GM12874 (cell line): ENCODE data around the gene ENDOD1.
A peak's percentile ranks its signal among the peaks of the same experiment; 100 is the strongest.

ENCODE experiments used
- TF ChIP-seq, protein P1 (sequence below): IDR thresholded peaks from 2 replicates; pipeline ENCODE4 v1.5.1; 2011; ENCODE audit warnings: low read depth, mild to moderate bottlenecking, control low read depth, low read length, moderate library complexity; ENCODE audit not compliant: insufficient read depth

ENDOD1 gene

DNA sequence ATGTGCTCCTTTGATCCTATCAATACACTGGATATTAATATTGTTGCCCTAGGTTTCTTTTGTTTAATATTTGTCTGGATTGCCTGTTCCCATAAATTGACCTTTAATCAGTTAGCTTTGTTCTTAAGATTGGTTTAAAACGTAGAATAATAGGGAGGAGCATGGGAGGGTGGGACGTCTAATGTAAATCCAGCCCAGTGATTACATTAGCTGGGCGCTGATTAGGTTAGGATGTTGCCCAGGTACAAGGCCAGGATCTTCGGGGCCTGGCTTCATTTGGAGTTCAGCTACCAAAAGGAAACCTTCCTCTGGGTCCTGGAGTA lies 23.0 kb upstream of the ENDOD1 start, which contains the start of gene SRSF8:
TSS of gene SRSF8 (plus strand) at position 204 of the 323 bp plus-strand sequence. CDS start 308 bp downstream, outside the sequence.
- TF ChIP-seq, protein P1, sequence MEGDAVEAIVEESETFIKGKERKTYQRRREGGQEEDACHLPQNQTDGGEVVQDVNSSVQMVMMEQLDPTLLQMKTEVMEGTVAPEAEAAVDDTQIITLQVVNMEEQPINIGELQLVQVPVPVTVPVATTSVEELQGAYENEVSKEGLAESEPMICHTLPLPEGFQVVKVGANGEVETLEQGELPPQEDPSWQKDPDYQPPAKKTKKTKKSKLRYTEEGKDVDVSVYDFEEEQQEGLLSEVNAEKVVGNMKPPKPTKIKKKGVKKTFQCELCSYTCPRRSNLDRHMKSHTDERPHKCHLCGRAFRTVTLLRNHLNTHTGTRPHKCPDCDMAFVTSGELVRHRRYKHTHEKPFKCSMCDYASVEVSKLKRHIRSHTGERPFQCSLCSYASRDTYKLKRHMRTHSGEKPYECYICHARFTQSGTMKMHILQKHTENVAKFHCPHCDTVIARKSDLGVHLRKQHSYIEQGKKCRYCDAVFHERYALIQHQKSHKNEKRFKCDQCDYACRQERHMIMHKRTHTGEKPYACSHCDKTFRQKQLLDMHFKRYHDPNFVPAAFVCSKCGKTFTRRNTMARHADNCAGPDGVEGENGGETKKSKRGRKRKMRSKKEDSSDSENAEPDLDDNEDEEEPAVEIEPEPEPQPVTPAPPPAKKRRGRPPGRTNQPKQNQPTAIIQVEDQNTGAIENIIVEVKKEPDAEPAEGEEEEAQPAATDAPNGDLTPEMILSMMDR: no peak

DNA sequence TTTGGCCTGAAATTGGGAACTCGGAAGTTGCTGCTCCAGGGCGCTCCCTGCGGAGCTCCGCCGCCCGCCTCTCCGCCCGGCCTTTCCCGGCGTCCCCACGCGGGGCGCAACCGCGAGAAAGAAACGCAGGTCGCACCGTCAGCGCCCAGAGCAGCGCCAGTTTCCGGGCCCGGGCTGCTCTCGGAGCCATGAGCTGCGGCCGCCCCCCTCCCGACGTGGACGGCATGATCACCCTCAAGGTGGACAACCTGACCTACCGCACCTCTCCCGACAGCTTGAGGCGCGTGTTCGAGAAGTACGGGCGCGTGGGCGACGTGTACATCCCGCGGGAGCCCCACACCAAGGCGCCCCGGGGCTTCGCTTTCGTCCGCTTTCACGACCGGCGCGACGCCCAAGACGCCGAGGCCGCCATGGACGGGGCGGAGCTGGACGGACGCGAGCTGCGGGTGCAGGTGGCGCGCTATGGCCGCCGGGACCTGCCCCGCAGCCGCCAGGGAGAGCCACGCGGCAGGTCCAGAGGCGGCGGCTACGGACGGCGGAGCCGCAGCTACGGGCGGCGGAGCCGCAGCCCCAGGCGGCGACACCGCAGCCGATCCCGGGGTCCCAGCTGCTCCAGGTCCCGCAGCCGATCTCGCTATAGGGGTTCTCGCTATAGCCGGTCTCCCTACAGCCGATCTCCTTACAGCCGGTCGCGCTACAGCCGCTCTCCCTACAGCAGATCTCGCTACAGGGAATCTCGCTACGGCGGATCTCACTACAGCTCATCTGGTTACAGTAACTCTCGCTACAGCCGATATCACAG lies 22.4 kb upstream of the ENDOD1 start:
- TF ChIP-seq, protein P1: peak; percentile 65

DNA sequence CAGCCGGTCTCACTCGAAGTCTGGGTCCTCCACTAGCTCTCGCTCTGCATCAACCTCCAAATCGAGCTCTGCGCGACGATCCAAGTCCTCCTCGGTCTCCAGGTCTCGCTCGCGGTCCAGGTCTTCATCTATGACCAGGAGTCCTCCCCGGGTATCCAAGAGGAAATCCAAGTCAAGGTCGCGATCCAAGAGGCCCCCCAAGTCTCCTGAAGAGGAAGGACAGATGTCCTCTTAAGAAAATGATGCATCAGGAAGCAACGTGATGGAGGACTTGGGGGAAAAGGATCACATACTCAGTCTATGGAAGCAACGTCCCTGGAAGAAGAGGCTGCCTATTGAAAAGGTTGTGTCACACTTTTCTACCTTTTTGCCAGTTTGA lies 21.8 kb upstream of the ENDOD1 start:
- TF ChIP-seq, protein P1: no peak

DNA sequence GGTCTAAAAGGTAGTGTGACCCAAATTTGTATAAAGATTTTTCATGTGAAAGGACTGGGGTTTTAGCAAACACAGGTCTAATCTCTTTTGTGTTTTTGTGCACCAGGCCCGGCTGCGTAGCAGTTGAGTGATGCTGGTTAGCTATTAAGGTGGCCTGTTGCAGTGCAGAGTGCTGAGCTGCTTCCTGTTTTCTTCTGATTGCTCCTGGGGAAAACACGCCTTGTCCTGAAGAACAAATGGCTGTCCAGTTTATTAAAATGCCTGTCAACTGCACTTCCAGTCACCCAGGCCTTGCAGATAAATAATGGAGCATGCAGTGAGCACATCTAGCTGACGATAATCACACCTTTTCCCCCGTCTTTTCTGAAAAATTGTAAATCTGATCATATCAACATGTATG lies 21.1 kb upstream of the ENDOD1 start:
- TF ChIP-seq, protein P1: no peak

DNA sequence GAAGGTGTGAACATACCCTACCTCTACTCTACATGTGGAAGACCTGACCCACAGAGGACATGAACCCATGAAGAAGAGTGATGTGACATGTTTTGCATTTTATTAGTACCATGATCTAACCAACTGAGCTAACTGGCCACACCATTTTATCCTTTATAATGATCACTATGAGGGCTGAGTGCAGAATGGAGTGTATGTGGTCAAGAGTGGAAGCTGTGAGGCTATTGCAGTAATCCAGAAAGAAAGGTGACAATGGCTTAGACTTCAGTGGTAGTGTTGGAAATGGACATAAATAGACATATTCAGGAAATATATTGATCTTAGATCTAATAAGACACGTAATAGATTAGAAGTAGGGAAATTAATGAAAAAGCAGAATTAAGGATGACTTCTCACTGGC lies 19.2 kb upstream of the ENDOD1 start:
- TF ChIP-seq, protein P1: no peak

DNA sequence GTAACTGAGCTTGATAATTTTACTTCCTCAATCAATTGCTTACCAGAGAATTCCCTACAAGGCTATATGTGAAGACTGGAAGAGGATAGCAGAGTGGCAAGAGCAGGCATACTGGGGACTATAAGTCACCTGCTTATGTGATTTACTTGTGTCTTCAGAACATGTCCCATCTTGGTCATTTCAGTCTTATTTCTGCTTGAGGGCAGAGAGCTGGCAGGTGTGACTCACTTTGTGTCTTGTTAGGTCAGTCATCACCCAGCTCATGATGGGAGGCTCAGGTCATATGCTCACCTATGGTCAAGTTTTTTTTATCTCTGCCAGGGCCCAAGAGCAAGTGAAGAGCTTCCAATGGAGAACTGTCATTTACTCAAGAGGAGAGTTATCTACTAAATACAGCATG lies 16.7 kb upstream of the ENDOD1 start:
- TF ChIP-seq, protein P1: no peak

DNA sequence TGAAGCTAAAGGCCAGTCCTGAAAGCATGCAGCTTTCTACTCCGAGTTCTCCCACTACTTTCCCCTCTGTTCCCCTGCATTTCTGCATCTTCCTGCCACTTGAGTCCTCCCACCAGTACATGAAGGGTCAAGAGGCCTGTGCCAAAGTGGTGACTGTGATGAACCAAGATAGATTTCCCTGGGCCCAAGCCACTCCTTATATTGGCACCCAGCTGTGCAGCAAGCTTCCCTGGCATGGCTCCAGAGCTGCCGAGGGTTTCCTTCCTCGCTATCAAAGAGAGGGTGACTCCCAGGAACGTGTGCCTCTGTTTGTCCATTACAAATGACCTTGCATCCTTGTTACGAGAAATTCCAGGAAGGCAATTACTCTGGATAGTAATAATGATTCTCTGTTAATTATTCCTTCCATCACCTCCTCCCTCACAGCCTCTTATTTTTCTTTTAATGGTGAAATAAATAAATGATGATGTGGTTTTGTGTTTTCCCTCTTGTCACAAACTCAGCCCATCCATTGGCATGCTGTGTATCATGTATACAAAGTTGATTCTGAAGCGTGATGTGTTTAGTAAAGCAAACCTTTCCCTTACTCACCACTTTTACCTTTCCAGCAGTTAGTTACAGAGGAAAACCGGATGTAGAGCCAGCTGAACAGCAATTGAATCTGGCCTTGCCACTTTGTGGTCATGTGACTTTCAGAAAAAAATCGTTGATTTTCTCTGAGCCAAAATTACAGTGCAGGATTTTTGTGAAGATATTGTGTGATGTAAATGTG lies 14.7 kb upstream of the ENDOD1 start:
- TF ChIP-seq, protein P1: no peak
